Measurements from ENCODE around the gene PGM2.
"Not testable (repeated sequence)": the region's sequence is repeated elsewhere in the genome, so short reads cannot be mapped to it uniquely, and the experiment has no call there.

The PGM2 gene

DNA sequence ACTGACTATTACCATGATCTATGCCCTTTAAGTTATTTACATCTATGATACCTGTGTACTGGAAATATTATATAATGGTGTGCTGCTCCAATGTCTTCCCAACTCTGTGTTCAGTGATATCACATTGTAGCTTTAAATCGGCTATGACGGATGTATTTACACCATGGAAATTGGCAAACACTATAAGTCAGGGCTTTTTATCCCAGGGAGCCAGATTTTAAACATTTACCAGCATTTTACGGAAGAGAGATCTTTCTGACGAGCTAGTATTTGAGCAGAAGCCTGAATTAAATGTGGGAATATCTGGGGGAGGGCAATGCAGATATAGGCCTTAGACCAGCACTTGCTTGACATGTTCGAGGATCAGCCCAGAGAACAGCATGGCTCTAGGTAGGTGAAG lies 7.7 kb upstream of the PGM2 start:
- no peak for DNase-seq (ENCODE audit: low read depth)

GRCh38 chr4:37820458-37820857 lies 6.0 kb upstream of the PGM2 start:
- DNase-seq (ENCODE audit: low read depth), result not testable (repeated sequence)

GRCh38 chr4:37821953-37822605 lies 4.4 kb upstream of the PGM2 start:
- no peak for DNase-seq (ENCODE audit: low read depth)

- not testable (repeated sequence) for DNase-seq (ENCODE audit: low read depth)
These were observed 985 bp upstream of the PGM2 start for GRCh38 chr4:37825501-37825900.

- DNase-seq (ENCODE audit: low read depth), result no peak
These were observed 555 bp upstream of the PGM2 start for GRCh38 chr4:37825968-37826294.

- no peak for DNase-seq (ENCODE audit: low read depth)
These were observed 672 bp downstream of the PGM2 start for GRCh38 chr4:37827030-37827685.

GRCh38 chr4:37827802-37828321 lies 1.4 kb downstream of the PGM2 start:
- no peak for DNase-seq (ENCODE audit: low read depth)

DNA sequence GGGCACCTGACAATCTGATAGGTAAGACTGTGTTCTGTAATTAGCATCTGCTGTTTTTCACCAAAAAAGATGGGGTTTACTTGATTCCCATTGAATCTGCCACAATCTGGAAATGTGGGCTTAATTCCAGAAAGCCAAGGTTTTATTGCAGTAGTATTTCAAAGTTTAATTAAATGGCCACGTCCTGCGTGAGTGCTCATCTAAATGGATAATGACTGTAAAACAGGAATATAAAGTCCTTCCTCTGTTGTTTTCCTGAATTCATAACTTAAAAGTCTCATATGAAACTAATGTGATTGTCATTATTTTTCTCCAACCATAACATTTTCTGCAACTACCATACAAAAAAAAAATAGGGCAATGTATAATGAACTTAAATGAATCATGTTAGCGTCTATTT lies 2.4 kb downstream of the PGM2 start:
- DNase-seq (ENCODE audit: low read depth), result no peak

DNA sequence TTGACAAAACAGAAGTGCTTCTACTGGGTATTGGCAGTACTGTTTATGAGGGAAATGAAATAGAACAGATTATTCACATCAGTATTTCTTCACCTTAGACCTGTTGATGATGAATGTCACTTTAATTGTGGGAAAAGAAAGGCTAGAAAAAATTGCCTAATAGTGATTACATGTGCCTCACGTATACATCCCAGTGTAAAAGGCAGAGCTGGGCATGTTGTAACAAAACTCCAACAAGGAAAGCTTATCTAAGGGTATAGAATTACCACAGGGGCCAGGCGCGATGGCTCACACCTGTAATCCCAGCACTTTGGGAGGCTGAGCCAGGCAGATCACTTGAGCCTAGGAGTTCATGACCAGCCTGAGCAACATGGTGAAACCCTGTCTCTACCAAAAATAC lies 4.2 kb downstream of the PGM2 start:
- DNase-seq (ENCODE audit: low read depth), result no peak

DNA sequence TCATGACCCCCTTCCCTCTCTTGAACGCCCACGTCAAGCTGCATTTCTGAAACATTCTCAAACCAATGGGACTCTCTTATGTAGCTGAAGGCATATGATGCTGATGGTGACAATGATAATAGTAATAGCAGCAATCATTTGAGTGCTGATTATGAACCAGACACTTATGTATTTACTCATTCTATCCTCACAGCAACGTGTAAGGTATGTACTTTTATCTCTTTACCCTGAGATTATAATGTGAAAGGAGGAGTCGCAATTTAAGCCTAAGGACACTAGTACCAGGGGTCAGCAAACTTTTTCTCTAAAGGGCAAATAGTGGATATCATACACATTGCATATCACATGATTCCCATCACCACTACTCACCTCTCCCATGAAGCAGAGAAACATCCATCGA lies 8.5 kb downstream of the PGM2 start:
- no peak for DNase-seq (ENCODE audit: low read depth)

DNA sequence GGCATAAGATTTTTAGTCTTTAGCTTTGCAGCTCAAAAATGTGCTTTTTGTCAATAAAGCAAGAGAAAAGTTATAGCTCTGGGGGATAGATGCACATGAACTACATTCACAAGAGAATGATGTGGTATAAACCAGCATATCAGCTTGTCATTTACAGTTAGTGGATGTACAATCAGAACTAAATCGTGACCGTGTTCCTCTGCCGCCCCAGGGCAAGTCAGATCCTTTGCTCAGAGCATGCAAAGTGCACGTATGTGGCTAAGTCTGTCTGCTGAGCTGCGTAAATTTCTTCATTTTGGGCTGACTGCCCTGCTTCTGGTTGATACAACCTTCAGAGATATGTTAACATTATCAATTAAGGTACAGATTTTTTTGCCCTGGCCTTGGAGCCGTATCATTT lies 9.3 kb downstream of the PGM2 start:
- no peak for DNase-seq (ENCODE audit: low read depth)

GRCh38 chr4:37836274-37836673 lies 9.8 kb downstream of the PGM2 start:
- no peak for DNase-seq (ENCODE audit: low read depth)

GRCh38 chr4:37836838-37837440 lies 10.5 kb downstream of the PGM2 start:
- no peak for DNase-seq (ENCODE audit: low read depth)

DNA sequence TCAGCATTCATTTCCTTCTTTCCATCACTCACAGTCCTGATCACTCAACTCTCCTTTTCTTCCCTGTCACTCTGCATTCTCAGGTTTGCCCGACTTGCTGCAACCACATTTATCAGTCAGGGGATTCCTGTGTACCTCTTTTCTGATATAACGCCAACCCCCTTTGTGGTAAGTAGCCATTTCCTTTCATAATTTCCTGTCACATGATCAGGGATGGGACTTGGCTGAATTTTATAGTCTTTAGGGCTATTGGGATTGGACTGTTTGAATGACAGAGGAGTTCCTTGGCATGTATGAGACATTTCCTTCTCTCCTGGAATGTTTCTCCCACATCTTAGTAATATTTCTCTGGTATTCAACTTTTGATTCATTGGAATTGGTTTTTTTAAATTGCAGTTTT lies 11.0 kb downstream of the PGM2 start:
- DNase-seq (ENCODE audit: low read depth), result no peak

DNA sequence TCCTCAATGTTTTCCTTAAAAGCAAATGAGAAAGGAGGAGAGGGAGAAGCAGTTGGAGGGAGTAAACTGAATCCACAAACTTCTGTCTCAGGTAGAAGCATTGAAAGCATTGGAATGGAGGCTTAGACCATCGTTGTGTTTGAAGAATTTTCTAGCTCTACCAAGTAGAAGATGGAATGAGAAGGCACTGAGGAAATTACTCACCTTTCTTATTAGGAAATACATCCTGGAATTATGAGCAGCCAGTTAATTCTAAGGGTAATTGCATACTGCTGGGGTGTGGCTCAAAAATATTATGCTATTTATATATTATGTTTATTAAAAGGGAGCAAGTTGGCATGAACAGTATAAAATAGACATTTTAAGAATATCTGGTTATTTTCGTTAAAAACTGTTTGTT lies 12.9 kb downstream of the PGM2 start:
- DNase-seq (ENCODE audit: low read depth), result no peak

DNA sequence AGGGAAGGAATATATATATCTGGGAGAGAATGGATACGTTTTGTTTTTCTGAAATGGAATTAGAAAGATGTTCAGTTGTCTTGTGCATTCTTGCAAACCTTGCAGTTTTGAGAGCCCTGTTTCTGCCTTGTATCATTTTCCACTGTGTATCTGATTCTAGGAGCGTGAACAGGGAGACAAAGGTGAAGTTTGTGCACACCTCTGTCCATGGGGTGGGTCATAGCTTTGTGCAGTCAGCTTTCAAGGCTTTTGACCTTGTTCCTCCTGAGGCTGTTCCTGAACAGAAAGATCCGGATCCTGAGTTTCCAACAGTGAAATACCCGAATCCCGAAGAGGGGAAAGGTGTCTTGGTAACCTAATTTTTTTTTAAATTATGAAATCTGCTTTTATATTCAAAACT lies 17.7 kb downstream of the PGM2 start:
- DNase-seq (ENCODE audit: low read depth), result no peak

GRCh38 chr4:37845201-37845600 lies 18.7 kb downstream of the PGM2 start:
- no peak for DNase-seq (ENCODE audit: low read depth)

GRCh38 chr4:37847311-37847884 lies 20.9 kb downstream of the PGM2 start:
- no peak for DNase-seq (ENCODE audit: low read depth)

DNA sequence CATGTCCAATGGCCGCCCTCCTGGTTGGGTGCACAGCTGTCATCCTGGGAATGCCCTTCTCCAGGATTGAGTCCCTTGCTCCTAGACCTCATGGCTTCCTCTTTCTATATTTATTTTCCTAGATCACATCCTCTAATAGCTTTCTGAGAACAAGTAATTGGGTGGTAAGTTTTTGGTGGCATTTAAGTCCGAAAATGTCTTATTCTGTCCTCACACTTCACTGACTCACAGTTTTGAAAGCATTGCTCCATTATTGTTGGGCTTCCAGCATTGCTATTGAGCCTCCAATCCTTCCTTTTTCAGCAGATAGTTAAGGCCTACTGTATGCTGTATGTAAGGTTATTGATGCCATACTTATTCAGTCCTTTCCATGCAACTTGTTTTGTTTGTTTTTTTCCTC lies 25.9 kb downstream of the PGM2 start:
- DNase-seq (ENCODE audit: low read depth), result no peak

DNA sequence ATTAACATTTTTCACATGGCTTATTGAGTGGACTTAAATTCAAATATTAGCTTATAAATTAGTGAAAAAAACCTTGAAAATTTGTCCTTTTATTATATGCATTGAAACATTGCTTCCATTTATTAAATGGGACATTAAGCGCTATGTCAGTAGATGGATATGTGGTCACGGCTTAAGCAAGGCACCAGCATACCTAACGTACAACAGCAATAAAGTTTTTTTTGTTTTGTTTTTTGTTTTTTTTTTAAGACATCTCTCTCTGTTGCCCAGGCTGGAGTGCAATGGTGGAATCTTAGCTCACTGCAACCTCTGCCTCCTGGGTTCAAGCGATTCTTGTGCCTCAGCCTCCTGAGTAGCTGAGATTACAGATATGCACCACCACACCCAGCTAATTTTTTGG lies 31.6 kb downstream of the PGM2 start:
- no peak for DNase-seq (ENCODE audit: low read depth)

- DNase-seq (ENCODE audit: low read depth), result no peak
These were observed 32.4 kb downstream of the PGM2 start for GRCh38 chr4:37858872-37859271.

GRCh38 chr4:37860266-37860665 lies 33.8 kb downstream of the PGM2 start:
- no peak for DNase-seq (ENCODE audit: low read depth)

GRCh38 chr4:37862961-37863360 lies 36.5 kb downstream of the PGM2 start:
- DNase-seq (ENCODE audit: low read depth), result no peak
